Dendritic cell treated with granulocyte-macrophage colony-stimulating factor and Interleukin-4, amounts not matched to agents 40 ng/mL and 50 ng/mL, for 4 days (primary cell): ENCODE results near the gene CD52.

ENCODE experiments used
- H3K27ac Mint-ChIP-seq: one replicate; pipeline ENCODE4 v1.8.0; 2022; ENCODE audit warnings: mild to moderate bottlenecking, mixed read lengths
- H3K27me3 Mint-ChIP-seq: one replicate; pipeline ENCODE4 v1.8.0; 2022; ENCODE audit warnings: mild to moderate bottlenecking, mixed read lengths
- H3K36me3 Mint-ChIP-seq: one replicate; pipeline ENCODE4 v1.8.0; 2022; ENCODE audit warnings: low read depth, mixed read lengths
- H3K4me1 Mint-ChIP-seq: one replicate; pipeline ENCODE4 v1.8.0; 2022; ENCODE audit warnings: low read depth, mixed read lengths
- H3K4me3 Mint-ChIP-seq: one replicate; pipeline ENCODE4 v1.8.0; 2022; ENCODE audit warnings: mild to moderate bottlenecking, moderate library complexity, mixed read lengths
- H3K9me3 Mint-ChIP-seq: one replicate; pipeline ENCODE4 v1.8.0; 2022; ENCODE audit warnings: mixed read lengths
- intact Hi-C: fragments of 100-400 bp; cut with micrococcal nuclease; formaldehyde crosslinking; loops from one replicate; pipeline ENCODE4 v1.15.0; 2022

The CD52 gene

GRCh38 chr1:26368486-26368885, 50.7 kb downstream of the CD52 start:
- Mint-ChIP-seq H3K36me3 (no peaks in the 10 kb centered on the region), H3K27ac (no peak overlapping the region), H3K4me1 (peaks cover 14% of the 10 kb centered on the region), H3K27me3 (peaks cover 45% of the 10 kb centered on the region), H3K9me3 (no peaks in the 10 kb centered on the region), H3K4me3 (no peak overlapping the region)
- intact Hi-C loops, result no loop called here
